ENCODE results near the gene TAPT1. TPM values are rescaled to one million over a fixed set of nuclear protein-coding genes. Genes with fewer than 3 reads are reported as not detected.

Gene TAPT1
- total and polyA plus RNA-seq, 7 experiments from 2014 or later = 28.8 to 82.5 (median 58.4) TPM

DNA sequence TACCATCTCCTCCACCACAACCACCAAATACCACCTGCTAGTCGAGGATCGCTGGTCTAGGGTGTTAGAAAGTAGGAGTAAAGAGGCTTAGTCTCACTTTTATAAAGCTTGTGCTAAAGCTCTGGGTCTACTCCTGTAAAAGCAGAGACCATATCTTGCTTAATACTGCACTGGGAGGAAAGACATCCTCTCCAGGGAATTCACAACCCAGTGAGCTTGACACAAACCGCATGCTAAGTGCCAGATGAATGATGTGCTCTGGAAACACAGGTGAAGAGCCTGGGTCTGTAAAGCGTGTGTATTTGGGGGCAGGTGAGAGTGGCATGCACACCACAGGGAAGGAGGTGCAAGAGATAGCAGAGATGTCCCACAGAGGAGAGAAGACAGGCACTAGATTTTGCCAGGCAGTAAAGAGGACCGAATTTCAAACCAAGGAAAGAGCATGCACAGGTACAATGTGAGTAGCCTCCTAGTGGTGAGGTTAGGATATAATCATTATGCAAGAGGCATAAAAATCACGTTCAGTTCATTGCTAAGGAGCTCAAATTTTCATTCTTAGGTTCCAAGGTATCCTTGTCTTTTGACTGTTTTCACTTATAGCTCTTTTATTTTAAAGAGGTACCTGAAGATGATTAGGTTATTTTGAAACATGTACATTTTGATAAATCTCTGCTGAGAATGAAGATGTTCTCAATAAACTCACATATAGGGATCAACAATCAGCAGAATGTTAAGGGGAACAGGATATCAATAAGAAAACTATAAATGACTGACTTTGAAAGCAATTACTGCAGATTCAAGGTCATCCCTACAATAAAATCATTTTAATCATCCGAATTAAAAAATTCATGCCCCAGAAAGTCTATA lies 20.7 kb downstream of the TAPT1 start:
- peak; percentile 88 for ATAC-seq
- Histone ChIP-seq H3K36me3 (ENCODE audit: control insufficient read depth in 2 of 3, insufficient read depth in 3 of 3, low read length in 3 of 3) (peaks cover 0 to 19% (median 0%) of the 10 kb centered on the region in 3 experiments), H3K27ac (ENCODE audit: low read depth, low read length) (no peak overlapping the region), H3K9me3 (ENCODE audit: control insufficient read depth in 2 of 3, low read length in 3 of 3) (no peaks in the 10 kb centered on the region), H3K4me1 (ENCODE audit: control insufficient read depth in 2 of 2, insufficient read depth in 2 of 2, low read length in 2 of 2) (peaks cover 3 to 4% of the 10 kb centered on the region in 2 donors), H3K27me3 (ENCODE audit: control insufficient read depth in 2 of 2, insufficient read depth in 2 of 2, low read length in 2 of 2) (no peaks in the 10 kb centered on the region), H3K4me3 (ENCODE audit: low read length) (no peak overlapping the region)
- Mint-ChIP-seq H3K36me3 (peaks cover 4 to 53% (median 8%) of the 10 kb centered on the region in 5 donors), H3K27me3 (no peaks in the 10 kb centered on the region), H3K4me1 (peaks cover 21 to 77% (median 47%) of the 10 kb centered on the region in 7 donors), H3K4me3 (no peak overlapping the region), H3K9me3 (no peaks in the 10 kb centered on the region), H3K27ac (peak overlapping the region in 7 of 9 donors; percentile 21 to 78 (median 38))
- CTCF ChIA-PET = interaction anchor here (0.5 to 1.3 kb wide), 9 partner anchors 8 to 554 kb away, joined by 3 to 7 read pairs (median 3); no protein-coding TSS in a partner anchor
- peak in 5 of 9 donors; percentile 14 to 44 (median 33) for DNase-seq
- POLR2A ChIA-PET = interaction anchor here (0.6 to 1.0 kb wide), 3 partner anchors 10 to 28 kb away, joined by 3 to 4 read pairs (median 3); no protein-coding TSS in a partner anchor
- intact Hi-C loops (cut with micrococcal nuclease) = loop anchor here (1.0 to 2.0 kb wide), 2 partner anchors 19 to 20 kb away; no protein-coding TSS in a partner anchor

DNA sequence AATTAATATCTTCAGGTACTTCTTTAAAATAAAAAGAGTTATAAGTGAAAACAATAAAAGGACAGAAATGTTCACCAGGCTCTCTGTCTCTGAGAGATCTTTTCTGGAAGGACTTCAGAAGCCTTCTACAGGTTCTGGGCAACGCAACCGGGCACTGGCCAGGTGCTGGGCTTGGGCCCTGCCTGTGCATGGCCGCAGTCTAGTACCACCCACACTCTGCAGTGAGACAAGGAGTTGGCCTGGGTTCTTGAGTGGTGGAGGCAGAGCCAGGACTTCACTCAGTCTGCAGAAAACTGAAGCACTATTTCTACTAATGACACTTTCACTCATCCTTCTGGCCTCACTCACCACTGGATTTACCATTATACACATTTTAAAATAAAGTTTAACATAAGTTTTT lies 21.8 kb downstream of the TAPT1 start:
- intact Hi-C loops (cut with micrococcal nuclease) = loop anchor here in 1 of 2 donors (2.0 kb wide), 1 partner anchor 20 kb away; no protein-coding TSS in a partner anchor
- CTCF ChIA-PET = no interaction called here

DNA sequence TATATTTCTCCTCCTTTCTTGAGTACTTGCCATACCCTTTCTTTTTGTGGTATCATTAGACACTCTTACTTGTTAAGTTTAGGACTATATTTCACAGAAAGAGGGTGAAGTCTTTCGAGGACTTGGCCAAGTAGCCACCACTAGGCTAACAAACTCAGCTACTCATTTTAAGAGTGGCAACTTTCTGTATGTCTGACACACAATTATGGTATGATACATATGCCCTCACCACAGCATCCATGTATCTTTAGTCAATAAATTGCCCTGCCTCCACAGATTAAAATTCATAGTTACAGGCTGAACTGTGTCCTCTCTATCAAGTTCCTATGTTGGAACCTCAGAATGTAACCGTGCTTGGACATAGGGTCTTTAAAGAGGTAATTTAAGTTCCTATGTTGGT lies 23.2 kb downstream of the TAPT1 start:
- Histone ChIP-seq H3K4me3 (ENCODE audit: low read length) (no peak overlapping the region), H3K9me3 (ENCODE audit: control insufficient read depth in 2 of 3, low read length in 3 of 3) (no peaks in the 10 kb centered on the region), H3K27ac (ENCODE audit: low read depth, low read length) (no peak overlapping the region), H3K27me3 (ENCODE audit: control insufficient read depth in 2 of 2, insufficient read depth in 2 of 2, low read length in 2 of 2) (no peaks in the 10 kb centered on the region), H3K4me1 (ENCODE audit: control insufficient read depth in 2 of 2, insufficient read depth in 2 of 2, low read length in 2 of 2) (peaks cover 3 to 4% of the 10 kb centered on the region in 2 donors), H3K36me3 (ENCODE audit: control insufficient read depth in 2 of 3, insufficient read depth in 3 of 3, low read length in 3 of 3) (peaks cover 0 to 8% (median 0%) of the 10 kb centered on the region in 3 experiments)
- ChIA-PET POLR2A (interaction anchor here (0.9 kb wide), 1 partner anchor 21 kb away, joined by 3 read pairs; no protein-coding TSS in a partner anchor), CTCF (no interaction called here)
- DNase-seq (no peak), ATAC-seq (no peak)
- Mint-ChIP-seq H3K4me3 (no peak overlapping the region), H3K9me3 (no peaks in the 10 kb centered on the region), H3K36me3 (peaks cover 3 to 33% (median 4%) of the 10 kb centered on the region in 5 donors), H3K27me3 (no peaks in the 10 kb centered on the region), H3K4me1 (peaks cover 18 to 58% (median 37%) of the 10 kb centered on the region in 7 donors), H3K27ac (no peak overlapping the region)
- intact Hi-C loops (cut with micrococcal nuclease) = no loop called here

More for the DNA sequence above, 21.8 kb downstream of the TAPT1 start:
- Histone ChIP-seq H3K27me3 (ENCODE audit: control insufficient read depth in 2 of 2, insufficient read depth in 2 of 2, low read length in 2 of 2) (no peaks in the 10 kb centered on the region), H3K27ac (ENCODE audit: low read depth, low read length) (no peak overlapping the region), H3K4me3 (ENCODE audit: low read length) (no peak overlapping the region), H3K9me3 (ENCODE audit: control insufficient read depth in 2 of 3, low read length in 3 of 3) (no peaks in the 10 kb centered on the region), H3K36me3 (ENCODE audit: control insufficient read depth in 2 of 3, insufficient read depth in 3 of 3, low read length in 3 of 3) (peaks cover 0 to 10% (median 0%) of the 10 kb centered on the region in 3 experiments), H3K4me1 (ENCODE audit: control insufficient read depth in 2 of 2, insufficient read depth in 2 of 2, low read length in 2 of 2) (peaks cover 3 to 4% of the 10 kb centered on the region in 2 donors)
- Mint-ChIP-seq H3K27me3 (no peaks in the 10 kb centered on the region), H3K36me3 (peaks cover 4 to 44% (median 8%) of the 10 kb centered on the region in 5 donors), H3K4me3 (no peak overlapping the region), H3K9me3 (no peaks in the 10 kb centered on the region), H3K27ac (peak overlapping the region in 1 of 9 donors; percentile 5), H3K4me1 (peaks cover 21 to 67% (median 44%) of the 10 kb centered on the region in 7 donors)
- ATAC-seq = no peak
- no peak for DNase-seq
- POLR2A ChIA-PET = no interaction called here

DNA sequence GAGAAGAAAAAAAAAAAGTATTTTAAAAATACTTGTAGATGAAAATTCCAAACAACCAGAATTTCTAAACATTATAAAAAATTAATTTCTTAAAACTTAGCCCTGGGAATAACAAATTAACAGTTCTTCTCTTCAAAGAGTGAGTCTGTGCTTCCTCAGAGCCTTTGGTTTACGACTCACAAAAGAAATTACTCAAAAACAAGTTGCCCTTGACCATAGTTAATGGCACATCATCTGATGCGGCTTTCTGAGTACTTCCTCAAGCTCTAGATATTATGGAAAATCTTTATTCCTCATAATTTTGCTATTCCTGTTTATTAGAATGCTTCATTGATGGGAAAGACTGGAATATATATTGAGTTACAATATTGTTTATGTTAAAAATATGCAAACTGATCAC lies 23.7 kb downstream of the TAPT1 start:
- Histone ChIP-seq H3K9me3 (ENCODE audit: control insufficient read depth in 2 of 3, low read length in 3 of 3) (no peaks in the 10 kb centered on the region), H3K27me3 (ENCODE audit: control insufficient read depth in 2 of 2, insufficient read depth in 2 of 2, low read length in 2 of 2) (no peaks in the 10 kb centered on the region), H3K27ac (ENCODE audit: low read depth, low read length) (no peak overlapping the region), H3K36me3 (ENCODE audit: control insufficient read depth in 2 of 3, insufficient read depth in 3 of 3, low read length in 3 of 3) (peaks cover 0 to 8% (median 0%) of the 10 kb centered on the region in 3 experiments), H3K4me1 (ENCODE audit: control insufficient read depth in 2 of 2, insufficient read depth in 2 of 2, low read length in 2 of 2) (peaks cover 3 to 4% of the 10 kb centered on the region in 2 donors), H3K4me3 (ENCODE audit: low read length) (no peak overlapping the region)
- H3K27ac Mint-ChIP-seq = no peak overlapping the region
- ChIA-PET POLR2A (interaction anchor here (0.9 kb wide), 1 partner anchor 22 kb away, joined by 3 read pairs; no protein-coding TSS in a partner anchor), CTCF (interaction anchor here (1.7 kb wide), 2 partner anchors 10 to 17 kb away, joined by 5 to 8 read pairs; no protein-coding TSS in a partner anchor)
- H3K9me3 Mint-ChIP-seq = no peaks in the 10 kb centered on the region
- peaks cover 18 to 58% (median 36%) of the 10 kb centered on the region in 7 donors for H3K4me1 Mint-ChIP-seq
- intact Hi-C loops (cut with micrococcal nuclease) = no loop called here
- ATAC-seq = no peak
- no peak for DNase-seq
- no peaks in the 10 kb centered on the region for H3K27me3 Mint-ChIP-seq
- no peak overlapping the region for H3K4me3 Mint-ChIP-seq
- peaks cover 3 to 32% (median 4%) of the 10 kb centered on the region in 5 donors for H3K36me3 Mint-ChIP-seq

DNA sequence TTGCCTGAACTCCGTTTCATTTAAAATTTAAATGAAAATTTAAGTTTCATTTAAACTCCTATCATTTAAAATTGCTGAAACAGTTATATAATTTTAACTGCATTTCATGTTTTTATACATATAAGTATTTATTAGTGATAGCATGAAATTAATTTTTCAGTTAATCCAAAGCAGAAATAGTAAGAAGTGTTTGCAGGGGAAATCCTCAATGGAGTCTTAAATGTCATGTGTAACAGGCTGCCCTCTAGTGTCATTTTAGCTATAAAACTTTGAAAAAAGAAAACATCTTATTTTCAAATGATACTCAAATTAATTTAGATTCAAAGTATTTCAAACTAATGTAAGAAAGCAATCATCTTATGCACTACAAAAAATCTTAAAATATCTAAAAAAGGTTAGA lies 27.2 kb downstream of the TAPT1 start:
- Mint-ChIP-seq H3K27me3 (no peaks in the 10 kb centered on the region), H3K36me3 (peaks cover 0 to 32% (median 4%) of the 10 kb centered on the region in 5 donors), H3K4me3 (no peak overlapping the region), H3K4me1 (peaks cover 11 to 54% (median 29%) of the 10 kb centered on the region in 7 donors), H3K9me3 (no peaks in the 10 kb centered on the region), H3K27ac (no peak overlapping the region)
- no peak overlapping the region for H3K4me3 ChIP-seq (ENCODE audit: low read length)
- H3K27me3 ChIP-seq (ENCODE audit: control insufficient read depth in 2 of 2, insufficient read depth in 2 of 2, low read length in 2 of 2) = no peaks in the 10 kb centered on the region
- intact Hi-C loops (cut with micrococcal nuclease) = loop anchor here (1.0 to 5.0 kb wide), 4 partner anchors 65 to 237 kb away; partner anchors contain the start of gene FGFBP2 (in 1 of the 2)
- no peak for ATAC-seq
- H3K27ac ChIP-seq (ENCODE audit: low read depth, low read length) = no peak overlapping the region
- H3K36me3 ChIP-seq (ENCODE audit: control insufficient read depth in 2 of 3, insufficient read depth in 3 of 3, low read length in 3 of 3) = peaks cover 0 to 6% (median 0%) of the 10 kb centered on the region in 3 experiments
- DNase-seq = no peak
- H3K4me1 ChIP-seq (ENCODE audit: control insufficient read depth in 2 of 2, insufficient read depth in 2 of 2, low read length in 2 of 2) = no peaks in the 10 kb centered on the region
- POLR2A ChIA-PET = no interaction called here
- no peaks in the 10 kb centered on the region for H3K9me3 ChIP-seq (ENCODE audit: control insufficient read depth in 2 of 3, low read length in 3 of 3)
- CTCF ChIA-PET = interaction anchor here (0.7 to 2.3 kb wide), 8 partner anchors 12 to 512 kb away, joined by 3 to 15 read pairs (median 5); no protein-coding TSS in a partner anchor

GRCh38 chr4:16197876-16198665 lies 28.2 kb downstream of the TAPT1 start:
- no peaks in the 10 kb centered on the region for H3K9me3 Mint-ChIP-seq
- ChIA-PET POLR2A (no interaction called here), CTCF (interaction anchor here (1.2 to 2.3 kb wide), 3 partner anchors 15 to 87 kb away, joined by 3 to 15 read pairs (median 6); no protein-coding TSS in a partner anchor)
- no peaks in the 10 kb centered on the region for H3K27me3 Mint-ChIP-seq
- intact Hi-C loops (cut with micrococcal nuclease) = loop anchor here (2.0 to 5.0 kb wide), 3 partner anchors 67 to 236 kb away; partner anchors contain the start of gene FGFBP2 (in 1 of the 2)
- DNase-seq (no peak), ATAC-seq (no peak)
- Histone ChIP-seq H3K9me3 (ENCODE audit: control insufficient read depth in 2 of 3, low read length in 3 of 3) (no peaks in the 10 kb centered on the region), H3K27ac (ENCODE audit: low read depth, low read length) (no peak overlapping the region), H3K4me1 (ENCODE audit: control insufficient read depth in 2 of 2, insufficient read depth in 2 of 2, low read length in 2 of 2) (no peaks in the 10 kb centered on the region), H3K27me3 (ENCODE audit: control insufficient read depth in 2 of 2, insufficient read depth in 2 of 2, low read length in 2 of 2) (no peaks in the 10 kb centered on the region), H3K4me3 (ENCODE audit: low read length) (no peak overlapping the region), H3K36me3 (ENCODE audit: control insufficient read depth in 2 of 3, insufficient read depth in 3 of 3, low read length in 3 of 3) (peaks cover 0 to 4% (median 4%) of the 10 kb centered on the region in 3 experiments)
- H3K4me1 Mint-ChIP-seq = peaks cover 11 to 49% (median 33%) of the 10 kb centered on the region in 7 donors
- no peak overlapping the region for H3K27ac Mint-ChIP-seq
- peaks cover 0 to 29% (median 7%) of the 10 kb centered on the region in 5 donors for H3K36me3 Mint-ChIP-seq
- no peak overlapping the region for H3K4me3 Mint-ChIP-seq

All from naive thymus-derived CD4-positive, alpha-beta T cell (primary cell).